H1 (cell line): ENCODE results near the gene FADS3. TPM values are rescaled to one million over a fixed set of nuclear protein-coding genes. Genes with fewer than 3 reads are reported as not detected.
A peak's percentile ranks its signal among the peaks of the same experiment; 100 is the strongest.

Experiments used
- CTCF ChIA-PET: fragments of 300-600 bp; sonication (Branson Sonifier 250); formaldehyde crosslinking; loops from one replicate; lab custom pipeline; 2021; ENCODE audit not compliant: partially characterized antibody; lab: Charles Lee
- POLR2A ChIA-PET: fragments of 300-600 bp; sonication (Branson Sonifier 250); formaldehyde crosslinking; loops from one replicate; lab custom pipeline; 2021; ENCODE audit warnings: inconsistent platforms; ENCODE audit not compliant: partially characterized antibody; lab: Charles Lee
- DNase-seq, 2 experiments: peaks; one replicate each; pipeline versions ENCODE4 v3.0.0 to v3.0.0-alpha.2; 2010 to 2022; ENCODE audit warnings: low spot score in 2 of 2, low read depth in 1 of 2, mixed read lengths in 1 of 2
- FAIRE-seq: peaks from 2 replicates; lab custom pipeline; 2011; peaks lifted over from hg19 to GRCh38; lab: Jason Lieb, UNC
- H2AFZ ChIP-seq: 2 replicates; pipeline ENCODE4 v1.8.1; 2012; ENCODE audit warnings: low read length, inconsistent platforms
- H2AK5ac ChIP-seq: 2 replicates; pipeline ENCODE4 v1.6.1; 2013; ENCODE audit warnings: low read depth, low read length
- H2BK120ac ChIP-seq: replicated peaks from 2 replicates; pipeline ENCODE3; 2013; ENCODE audit warnings: low read depth, low read length, inconsistent platforms
- H2BK12ac ChIP-seq: 2 replicates; pipeline ENCODE4 v1.6.1; 2013; ENCODE audit warnings: low read depth, low read length
- H2BK15ac ChIP-seq: 2 replicates; pipeline ENCODE4 v1.6.1; 2013; ENCODE audit warnings: low read length
- H2BK20ac ChIP-seq: 2 replicates; pipeline ENCODE4 v1.6.1; 2013; ENCODE audit warnings: low read length
- H2BK5ac ChIP-seq: 2 replicates; pipeline ENCODE4 v1.6.1; 2013; ENCODE audit warnings: low read depth, low read length
- H3K14ac ChIP-seq: 2 replicates; pipeline ENCODE4 v1.6.1; 2013; ENCODE audit warnings: inconsistent platforms; ENCODE audit not compliant: insufficient read length
- H3K18ac ChIP-seq: 2 replicates; pipeline ENCODE4 v1.6.1; 2013; ENCODE audit warnings: low read length; ENCODE audit errors: extremely low read depth
- H3K23ac ChIP-seq: 2 replicates; pipeline ENCODE4 v1.6.1; 2013; ENCODE audit warnings: inconsistent platforms; ENCODE audit not compliant: insufficient read length
- H3K23me2 ChIP-seq: 2 replicates; pipeline ENCODE4 v1.6.1; 2013; ENCODE audit warnings: low read depth, low read length
- H3K27ac ChIP-seq: 2 replicates; pipeline ENCODE4 v1.6.1; 2011; ENCODE audit warnings: low read depth, low read length, inconsistent platforms
- H3K27me3 ChIP-seq, 4 experiments: replicated peaks in 1 of 4; 1 replicate in 1 of 4; 2 replicates in 3 of 4; pipeline versions ENCODE4 v1.6.1 to v1.8.1; 2011 to 2013; ENCODE audit warnings: low read length in 3 of 4, mild to moderate bottlenecking in 3 of 4, inconsistent platforms in 2 of 4, mixed read lengths in 2 of 4, moderate library complexity in 1 of 4; ENCODE audit not compliant: control insufficient read depth in 3 of 4, insufficient read depth in 3 of 4; ENCODE audit errors: extremely low read depth in 1 of 4
- H3K36me3 ChIP-seq, 4 experiments: 2 replicates each; pipeline versions ENCODE4 v1.6.1 to v1.8.1; 2011 to 2013; ENCODE audit warnings: mild to moderate bottlenecking in 4 of 4, low read length in 3 of 4, moderate library complexity in 2 of 4, control low read depth in 1 of 4, inconsistent platforms in 1 of 4; ENCODE audit not compliant: insufficient read depth in 4 of 4, control insufficient read depth in 2 of 4
- H3K4ac ChIP-seq: replicated peaks from 2 replicates; pipeline ENCODE3; 2013; ENCODE audit warnings: low read length, low read depth, mixed read lengths, inconsistent platforms; ENCODE audit not compliant: insufficient read length
- H3K4me1 ChIP-seq, 4 experiments: replicated peaks in 1 of 4; 1 replicate in 1 of 4; 2 replicates in 3 of 4; pipeline versions ENCODE4 v1.6.1 to v1.8.1; 2011 to 2013; ENCODE audit warnings: low read length in 3 of 4, inconsistent platforms in 2 of 4, mixed read lengths in 1 of 4; ENCODE audit not compliant: insufficient read depth in 4 of 4, control insufficient read depth in 3 of 4
- H3K4me2 ChIP-seq, 2 experiments: 2 replicates each; pipeline versions ENCODE4 v1.6.1 to v1.8.1; 2011 to 2013; ENCODE audit warnings: low read depth in 2 of 2, low read length in 2 of 2, control low read depth in 1 of 2, inconsistent platforms in 1 of 2, mild to moderate bottlenecking in 1 of 2; ENCODE audit not compliant: insufficient read depth in 1 of 2
- H3K4me3 ChIP-seq, 4 experiments: fragments of 200-600, 300-600 bp in 1 of 4; sonication (generic), shearing (Covaris generic), sonication (Bioruptor Twin) in 1 of 4; 2 replicates each; pipeline versions ENCODE4 v1.5.1 to v1.8.1; 2011 to 2016; ENCODE audit warnings: low read length in 4 of 4, low read depth in 3 of 4, control low read depth in 2 of 4, inconsistent platforms in 2 of 4, mild to moderate bottlenecking in 2 of 4, mixed read lengths in 1 of 4, moderate library complexity in 1 of 4; ENCODE audit not compliant: insufficient read depth in 2 of 4; ENCODE audit errors: extremely low read depth in 1 of 4
- H3K56ac ChIP-seq: replicated peaks from 2 replicates; pipeline ENCODE3; 2013; ENCODE audit warnings: low read depth, mild to moderate bottlenecking, mixed read lengths, low read length, inconsistent platforms; ENCODE audit not compliant: insufficient read length
- H3K79me1 ChIP-seq: 2 replicates; pipeline ENCODE4 v1.6.1; 2013; ENCODE audit warnings: low read depth, low read length, control low read depth
- H3K79me2 ChIP-seq, 2 experiments: 2 replicates each; pipeline versions ENCODE4 v1.6.1 to v1.8.1; 2012 to 2013; ENCODE audit warnings: low read length in 2 of 2, mild to moderate bottlenecking in 2 of 2, inconsistent platforms in 1 of 2; ENCODE audit not compliant: insufficient read depth in 2 of 2, control insufficient read depth in 1 of 2
- H3K9ac ChIP-seq, 4 experiments: replicated peaks in 1 of 4; 1 replicate in 1 of 4; 2 replicates in 3 of 4; pipeline versions ENCODE4 v1.6.1 to v1.8.1; 2011 to 2013; ENCODE audit warnings: low read depth in 3 of 4, low read length in 3 of 4, control low read depth in 2 of 4, mild to moderate bottlenecking in 2 of 4, moderate library complexity in 2 of 4, inconsistent platforms in 1 of 4; ENCODE audit errors: extremely low read depth in 1 of 4
- H3K9me3 ChIP-seq, 2 experiments: 2 replicates each; pipeline versions ENCODE4 v1.6.1 to v1.8.1; 2012 to 2013; ENCODE audit warnings: mild to moderate bottlenecking in 2 of 2, moderate library complexity in 2 of 2, control low read depth in 1 of 2, inconsistent platforms in 1 of 2, low read depth in 1 of 2, low read length in 1 of 2, mixed read lengths in 1 of 2; ENCODE audit not compliant: insufficient read depth in 2 of 2
- H4K20me1 ChIP-seq, 2 experiments: replicated peaks in 1 of 2; 2 replicates each; pipeline versions ENCODE3 to v1.8.1; 2011 to 2013; ENCODE audit warnings: inconsistent platforms in 2 of 2, low read length in 2 of 2, mild to moderate bottlenecking in 1 of 2; ENCODE audit not compliant: insufficient read depth in 2 of 2, control insufficient read depth in 1 of 2
- H4K5ac ChIP-seq: 2 replicates; pipeline ENCODE4 v1.6.1; 2013; ENCODE audit warnings: low read length, low read depth, mixed read lengths, inconsistent platforms; ENCODE audit not compliant: insufficient read length
- H4K8ac ChIP-seq: 2 replicates; pipeline ENCODE4 v1.8.0; 2013; ENCODE audit warnings: mild to moderate bottlenecking, moderate library complexity, low read length, inconsistent platforms; ENCODE audit not compliant: insufficient read depth; ENCODE audit errors: extremely low read depth
- H4K91ac ChIP-seq: replicated peaks from 2 replicates; pipeline ENCODE3; 2013; ENCODE audit warnings: low read length, mixed read lengths, inconsistent platforms; ENCODE audit not compliant: insufficient read length
- BRCA1 ChIP-seq: IDR thresholded peaks from 2 replicates; pipeline ENCODE4 v1.6.1; 2012; ENCODE audit warnings: low read depth, low read length, improper control_type of control experiment
- FOSL1 ChIP-seq: IDR thresholded peaks from 2 replicates; pipeline ENCODE4 v1.6.1; 2011; ENCODE audit warnings: mild to moderate bottlenecking, low read depth, low read length, moderate library complexity; ENCODE audit not compliant: insufficient read depth
- GABPA ChIP-seq: IDR thresholded peaks from 2 replicates; pipeline ENCODE4 v1.6.1; 2011; ENCODE audit warnings: mild to moderate bottlenecking, low read length, moderate library complexity, borderline replicate concordance; ENCODE audit not compliant: insufficient read depth
- NRF1 ChIP-seq: IDR thresholded peaks from 2 replicates; pipeline ENCODE4 v1.6.1; 2011; ENCODE audit warnings: mild to moderate bottlenecking, low read depth, low read length, improper control_type of control experiment
- TBP ChIP-seq: IDR thresholded peaks from 2 replicates; pipeline ENCODE4 v1.6.1; 2011; ENCODE audit warnings: low read depth, low read length, improper control_type of control experiment
- WGBS, 2 experiments: shearing (Covaris generic) in 1 of 2; methylation state at CpG; one replicate each; pipeline versions ENCODE4 v1.1.6 to v1.1.7; 2013 to 2015; ENCODE audit warnings: low lambda C conversion rate in 2 of 2, mixed read lengths in 2 of 2, inconsistent platforms in 1 of 2, low coverage in 1 of 2, missing lambda C conversion rate in 1 of 2; ENCODE audit not compliant: insufficient replicate concordance in 2 of 2, insufficient coverage in 1 of 2, insufficient read length in 1 of 2; ENCODE audit errors: extremely low coverage in 1 of 2, missing lambda C conversion rate in 1 of 2; 5-methylcytosine and 5-hydroxymethylcytosine counted together
- polyA plus RNA-seq, 7 experiments: library from polyadenylated mRNA; depleted of rRNA in 3 of 7; stranded (reverse) in 5 of 7; unstranded in 2 of 7; fragments of >200 nt in 5 of 7; fragments of 200-250 nt in 2 of 7; gene quantifications; 1 replicate in 5 of 7; 2 replicates in 1 of 7; 4 replicates in 1 of 7; pipeline versions ENCODE4 v1.2.1 to v1.2.3, GENCODE V29; 2011 to 2013; ENCODE audit warnings: missing spikeins in 2 of 7, mixed read lengths in 2 of 7
- total RNA-seq: library from RNA; stranded (reverse); fragmentation: NEBNext Ultra II Directional; extraction: Animal tissue kit (Norgen Biotek cat#: 25700); gene quantifications from 2 replicates; pipeline ENCODE4 v1.2.1, GENCODE V29; 2021
- TF ChIP-seq, protein P1 (sequence below): IDR thresholded peaks from 2 replicates; pipeline ENCODE4 v1.6.1; 2012; ENCODE audit warnings: low read length, inconsistent platforms
- TF ChIP-seq, protein P2 (sequence below): IDR thresholded peaks from 2 replicates; pipeline ENCODE4 v1.6.1; 2012; ENCODE audit warnings: inconsistent platforms

Gene FADS3
- total and polyA plus RNA-seq, 2 of the 8 experiments (the other 6 are each of a cell fraction or from before 2014, with no cell fraction given) = 43.8 to 76.3 TPM

DNA sequence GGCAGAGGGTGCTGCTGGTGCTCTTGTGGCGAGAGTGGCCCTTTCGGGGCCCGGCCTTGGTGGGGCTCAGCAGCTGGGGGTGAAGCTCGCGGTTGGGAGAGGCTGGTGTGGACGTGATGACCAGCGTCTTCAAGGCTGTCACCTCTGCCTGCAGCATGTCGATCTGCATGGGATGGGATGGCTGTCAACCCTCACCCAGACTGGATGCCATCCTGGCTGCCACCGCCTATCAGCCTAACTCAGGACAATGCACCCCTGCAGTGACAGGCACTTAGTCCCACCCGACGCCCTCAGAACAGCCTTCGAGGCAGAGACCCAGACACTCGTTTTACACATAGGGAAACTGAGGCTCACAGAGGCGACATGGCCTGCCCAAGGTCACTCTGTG lies 15.2 kb upstream of the FADS3 start:
- H2BK20ac ChIP-seq = no peak overlapping the region
- FAIRE-seq (no peak), DNase-seq (no peak)
- WGBS, 2 experiments = 88% methylated on average over 12 of the region's 14 CpGs; no CpG with 5 or more reads in 1 of the 2 experiments
- H3K4me2 ChIP-seq = no peak overlapping the region
- no peak overlapping the region for H3K4ac ChIP-seq
- H3K4me1 ChIP-seq = peaks cover 0 to 31% (median 19%) of the 10 kb centered on the region in 4 experiments; a peak in 6 of 7 replicates
- H3K36me3 ChIP-seq = no peaks in the 10 kb centered on the region
- CTCF ChIA-PET = interaction anchor here (1.2 to 17.1 kb wide), 8 partner anchors 6 to 201 kb away, joined by 3 to 225 read pairs (median 126); partner anchors contain the start of genes BEST1 and RAB3IL1
- no peak overlapping the region for H4K91ac ChIP-seq
- H3K23me2 ChIP-seq = no peaks in the 10 kb centered on the region
- H3K27ac ChIP-seq = no peak overlapping the region
- H4K8ac ChIP-seq = no peak overlapping the region
- no peak overlapping the region for H3K56ac ChIP-seq
- TF ChIP-seq, protein P1, sequence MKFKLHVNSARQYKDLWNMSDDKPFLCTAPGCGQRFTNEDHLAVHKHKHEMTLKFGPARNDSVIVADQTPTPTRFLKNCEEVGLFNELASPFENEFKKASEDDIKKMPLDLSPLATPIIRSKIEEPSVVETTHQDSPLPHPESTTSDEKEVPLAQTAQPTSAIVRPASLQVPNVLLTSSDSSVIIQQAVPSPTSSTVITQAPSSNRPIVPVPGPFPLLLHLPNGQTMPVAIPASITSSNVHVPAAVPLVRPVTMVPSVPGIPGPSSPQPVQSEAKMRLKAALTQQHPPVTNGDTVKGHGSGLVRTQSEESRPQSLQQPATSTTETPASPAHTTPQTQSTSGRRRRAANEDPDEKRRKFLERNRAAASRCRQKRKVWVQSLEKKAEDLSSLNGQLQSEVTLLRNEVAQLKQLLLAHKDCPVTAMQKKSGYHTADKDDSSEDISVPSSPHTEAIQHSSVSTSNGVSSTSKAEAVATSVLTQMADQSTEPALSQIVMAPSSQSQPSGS = no peak
- TF ChIP-seq FOSL1 (no peak), GABPA (no peak), BRCA1 (no peak), NRF1 (no peak), TBP (no peak)
- TF ChIP-seq, protein P2, sequence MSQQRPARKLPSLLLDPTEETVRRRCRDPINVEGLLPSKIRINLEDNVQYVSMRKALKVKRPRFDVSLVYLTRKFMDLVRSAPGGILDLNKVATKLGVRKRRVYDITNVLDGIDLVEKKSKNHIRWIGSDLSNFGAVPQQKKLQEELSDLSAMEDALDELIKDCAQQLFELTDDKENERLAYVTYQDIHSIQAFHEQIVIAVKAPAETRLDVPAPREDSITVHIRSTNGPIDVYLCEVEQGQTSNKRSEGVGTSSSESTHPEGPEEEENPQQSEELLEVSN = no peak
- TF ChIP-seq, all 59 proteins: peak for 0
- H4K5ac ChIP-seq = no peak overlapping the region
- no peak overlapping the region for H3K9ac ChIP-seq
- no peak overlapping the region for H3K18ac ChIP-seq
- peak overlapping the region; percentile 26; the same call in 1 of the 2 replicates for H2BK5ac ChIP-seq
- H3K79me1 ChIP-seq = no peaks in the 10 kb centered on the region
- H2BK15ac ChIP-seq = no peak overlapping the region
- no peak overlapping the region for H3K4me3 ChIP-seq
- POLR2A ChIA-PET = interaction anchor here (2.6 to 15.5 kb wide), 2 partner anchors 42 to 61 kb away, joined by 16 to 137 read pairs; partner anchors contain the start of genes BEST1 and FTH1
- H3K23ac ChIP-seq = no peak overlapping the region
- no peaks in the 10 kb centered on the region for H3K79me2 ChIP-seq
- H3K14ac ChIP-seq = no peak overlapping the region
- H2AFZ ChIP-seq = no peak overlapping the region
- H3K9me3 ChIP-seq = no peaks in the 10 kb centered on the region
- no peak overlapping the region for H2BK120ac ChIP-seq
- no peaks in the 10 kb centered on the region for H3K27me3 ChIP-seq
- no peak overlapping the region for H2BK12ac ChIP-seq
- no peaks in the 10 kb centered on the region for H4K20me1 ChIP-seq
- no peak overlapping the region for H2AK5ac ChIP-seq
